GM08714 (cell line): ENCODE results near the gene NLGN2.

Experiments
- H3K4me3 ChIP-seq: fragments of 200-500 bp; sonication (Bioruptor generic); 2 replicates; pipeline ENCODE4 v1.5.1; 2014; ENCODE audit warnings: mild to moderate bottlenecking, low read length, inconsistent platforms
- ZNF274 ChIP-seq: IDR thresholded peaks from 2 replicates; pipeline ENCODE4 v1.6.1; 2012; ENCODE audit warnings: mild to moderate bottlenecking, low read depth, low read length

NLGN2 gene

GRCh38 chr17:7443499-7444485 is 36.1 kb downstream of the NLGN2 start:
- TF ChIP-seq ZNF274: no peak
- no peak overlapping the region for H3K4me3 ChIP-seq

GRCh38 chr17:7444682-7445618 is 37.3 kb downstream of the NLGN2 start, which contains the start of gene CHRNB1:
TSS of gene CHRNB1 (plus strand) at chr17:7445061. CDS start at chr17:7445128, 67 bp downstream.
- H3K4me3 ChIP-seq: peak within 1 kb of the TSS; percentile 24; the same call in 1 of the 2 replicates
- TF ChIP-seq ZNF274: no peak

- H3K4me3 ChIP-seq: no peak overlapping the region; the same call in 1 of the 2 replicates
- no peak for TF ChIP-seq ZNF274
Measured at GRCh38 chr17:7445619-7445968, 37.9 kb downstream of the NLGN2 start.

- no peak overlapping the region for H3K4me3 ChIP-seq
- TF ChIP-seq ZNF274: no peak
Measured at GRCh38 chr17:7448461-7448860, 40.8 kb downstream of the NLGN2 start.

GRCh38 chr17:7459961-7460545 is 52.4 kb downstream of the NLGN2 start:
- no peak for TF ChIP-seq ZNF274
- H3K4me3 ChIP-seq: no peak overlapping the region

- no peak for TF ChIP-seq ZNF274
- H3K4me3 ChIP-seq: no peak overlapping the region
Measured at GRCh38 chr17:7460850-7461660, 53.4 kb downstream of the NLGN2 start.

- TF ChIP-seq ZNF274: no peak
- H3K4me3 ChIP-seq: no peak overlapping the region
Measured at GRCh38 chr17:7462474-7463371, 55.1 kb downstream of the NLGN2 start.

- TF ChIP-seq ZNF274: no peak
- H3K4me3 ChIP-seq: no peak overlapping the region
Measured at GRCh38 chr17:7463372-7463846, 55.8 kb downstream of the NLGN2 start.

GRCh38 chr17:7464081-7464480 is 56.4 kb downstream of the NLGN2 start:
- no peak for TF ChIP-seq ZNF274
- no peak overlapping the region for H3K4me3 ChIP-seq

- no peak overlapping the region for H3K4me3 ChIP-seq
- no peak for TF ChIP-seq ZNF274
Measured at GRCh38 chr17:7465597-7466275, 58.1 kb downstream of the NLGN2 start.

- H3K4me3 ChIP-seq: no peak overlapping the region
- no peak for TF ChIP-seq ZNF274
Measured at GRCh38 chr17:7466318-7466638, 58.6 kb downstream of the NLGN2 start.
